Brain microvascular endothelial cell (primary cell): ENCODE results near the gene TMEM63C.

Experiments used
- DNase-seq: peaks from one replicate; pipeline ENCODE4 v3.0.0-alpha.2; 2020
- H3K27ac ChIP-seq: fragments of 250-450 bp; sonication (Bioruptor Pico); 2 replicates; pipeline ENCODE4 v1.5.1; 2020; ENCODE audit warnings: mild to moderate bottlenecking, moderate library complexity
- H3K27me3 ChIP-seq: fragments of 250-450 bp; sonication (Bioruptor Pico); replicated peaks from 2 replicates; pipeline ENCODE4 v1.5.1; 2020; ENCODE audit warnings: mild to moderate bottlenecking
- H3K36me3 ChIP-seq: fragments of 250-450 bp; sonication (Bioruptor Pico); replicated peaks from 2 replicates; pipeline ENCODE4 v1.5.1; 2020; ENCODE audit warnings: mild to moderate bottlenecking
- H3K4me3 ChIP-seq: 2 replicates; pipeline ENCODE4 v1.5.1; 2011; ENCODE audit warnings: low read depth, mild to moderate bottlenecking, control low read depth, low read length, moderate library complexity
- in situ Hi-C: cut with HindIII; loops from 2 replicates; pipeline ENCODE4 v1.10.0; 2017; ENCODE audit warnings: low sequenced_read_pairs, low pct_ligation_motif_present
- TF ChIP-seq, protein P1 (sequence below): IDR thresholded peaks from 2 replicates; pipeline ENCODE4 v1.5.1; 2011; ENCODE audit warnings: low read depth, mild to moderate bottlenecking, moderate library complexity, low read length, control low read depth, inconsistent platforms; ENCODE audit errors: missing control alignments

The TMEM63C gene

DNA sequence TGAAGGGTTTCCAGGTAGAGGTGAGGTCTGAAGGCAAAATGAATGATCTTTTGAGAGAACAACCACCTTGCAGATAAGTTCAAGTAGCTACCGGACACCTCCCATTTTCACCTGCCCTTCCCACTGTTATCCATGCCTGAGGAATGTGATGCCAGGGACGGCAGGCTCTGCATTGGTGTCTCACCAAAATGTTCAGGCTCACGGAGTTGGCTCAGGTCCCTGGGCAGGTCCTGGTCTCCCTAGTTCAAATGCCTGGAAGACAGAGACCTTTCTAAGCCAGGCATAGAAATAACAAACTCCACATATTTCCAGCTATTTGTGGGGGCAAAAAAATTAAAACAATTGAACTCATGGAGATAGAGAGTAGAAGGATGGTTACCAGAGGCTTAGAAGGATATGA lies 36.0 kb downstream of the TMEM63C start:
- Histone ChIP-seq H3K36me3 (no peaks in the 10 kb centered on the region), H3K27me3 (no peaks in the 10 kb centered on the region)

DNA sequence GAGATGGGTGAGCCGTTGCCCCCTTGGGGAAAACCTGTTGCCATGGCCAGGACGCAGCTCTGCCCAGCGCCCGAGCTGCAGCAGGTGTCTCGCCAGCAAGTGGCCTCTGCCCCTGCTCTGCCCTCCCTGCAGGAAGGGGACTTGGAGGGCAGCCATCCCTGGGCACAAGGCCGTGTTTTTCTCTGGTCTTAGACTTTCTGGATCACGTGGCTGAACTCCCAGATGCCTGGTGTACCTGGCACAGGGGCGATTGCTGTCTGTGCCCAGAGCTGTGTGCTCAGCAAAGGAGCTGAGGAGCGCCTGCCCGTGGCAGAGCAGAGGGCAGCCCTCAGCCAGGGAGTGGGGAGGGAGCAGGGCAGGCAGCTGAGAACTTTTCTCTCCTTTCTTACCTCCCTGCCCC lies 38.0 kb downstream of the TMEM63C start:
- Histone ChIP-seq H3K4me3 (no peak overlapping the region), H3K27ac (no peak overlapping the region), H3K27me3 (no peaks in the 10 kb centered on the region), H3K36me3 (no peaks in the 10 kb centered on the region)
- in situ Hi-C loops = no loop called here
- DNase-seq = no peak
- TF ChIP-seq, protein P1, sequence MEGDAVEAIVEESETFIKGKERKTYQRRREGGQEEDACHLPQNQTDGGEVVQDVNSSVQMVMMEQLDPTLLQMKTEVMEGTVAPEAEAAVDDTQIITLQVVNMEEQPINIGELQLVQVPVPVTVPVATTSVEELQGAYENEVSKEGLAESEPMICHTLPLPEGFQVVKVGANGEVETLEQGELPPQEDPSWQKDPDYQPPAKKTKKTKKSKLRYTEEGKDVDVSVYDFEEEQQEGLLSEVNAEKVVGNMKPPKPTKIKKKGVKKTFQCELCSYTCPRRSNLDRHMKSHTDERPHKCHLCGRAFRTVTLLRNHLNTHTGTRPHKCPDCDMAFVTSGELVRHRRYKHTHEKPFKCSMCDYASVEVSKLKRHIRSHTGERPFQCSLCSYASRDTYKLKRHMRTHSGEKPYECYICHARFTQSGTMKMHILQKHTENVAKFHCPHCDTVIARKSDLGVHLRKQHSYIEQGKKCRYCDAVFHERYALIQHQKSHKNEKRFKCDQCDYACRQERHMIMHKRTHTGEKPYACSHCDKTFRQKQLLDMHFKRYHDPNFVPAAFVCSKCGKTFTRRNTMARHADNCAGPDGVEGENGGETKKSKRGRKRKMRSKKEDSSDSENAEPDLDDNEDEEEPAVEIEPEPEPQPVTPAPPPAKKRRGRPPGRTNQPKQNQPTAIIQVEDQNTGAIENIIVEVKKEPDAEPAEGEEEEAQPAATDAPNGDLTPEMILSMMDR = no peak

More for the DNA sequence above, 36.0 kb downstream of the TMEM63C start:
- DNase-seq = no peak
- H3K4me3 ChIP-seq = no peak overlapping the region
- TF ChIP-seq, protein P1 = no peak
- in situ Hi-C loops = no loop called here
- no peak overlapping the region for H3K27ac ChIP-seq

DNA sequence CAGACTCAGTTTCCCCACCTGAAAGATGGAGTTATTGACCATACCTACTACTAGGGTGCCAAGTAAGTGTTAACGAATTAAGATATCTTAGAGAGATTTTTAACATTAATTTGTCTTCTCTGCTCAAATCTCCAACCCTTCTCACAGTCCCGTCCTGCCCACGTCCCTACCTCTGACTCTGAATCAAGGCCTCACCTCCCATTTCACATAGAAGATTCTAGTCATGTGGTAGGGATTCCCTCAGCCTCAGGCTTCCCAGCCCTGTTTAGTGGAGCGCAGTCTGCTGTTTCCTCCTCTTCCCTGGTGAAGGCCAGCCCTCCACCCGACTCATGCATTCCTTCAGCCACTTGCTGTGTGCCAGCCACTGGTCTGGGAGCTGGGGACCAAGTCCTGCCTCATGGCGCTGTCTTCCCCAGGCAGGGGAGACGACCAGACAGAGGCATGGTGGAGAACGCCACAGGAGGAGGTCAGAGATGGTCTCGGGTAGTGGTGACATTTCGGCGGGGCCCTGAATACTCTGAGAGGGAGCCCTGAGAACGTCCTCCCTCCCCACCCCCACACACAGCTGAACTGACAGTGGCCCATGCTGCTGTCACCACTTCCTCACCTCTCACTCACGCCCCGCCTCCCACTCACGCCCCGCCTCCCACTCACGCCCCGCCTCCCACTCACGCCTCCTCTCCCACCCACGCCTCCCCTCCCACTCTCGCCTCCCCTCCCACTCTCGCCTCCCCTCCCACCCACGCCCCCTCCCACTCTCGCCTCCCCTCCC lies 38.8 kb downstream of the TMEM63C start:
- Histone ChIP-seq H3K27me3 (no peaks in the 10 kb centered on the region), H3K36me3 (no peaks in the 10 kb centered on the region), H3K4me3 (no peak overlapping the region), H3K27ac (no peak overlapping the region)
- in situ Hi-C loops = no loop called here
- TF ChIP-seq, protein P1 = no peak
- DNase-seq = no peak

DNA sequence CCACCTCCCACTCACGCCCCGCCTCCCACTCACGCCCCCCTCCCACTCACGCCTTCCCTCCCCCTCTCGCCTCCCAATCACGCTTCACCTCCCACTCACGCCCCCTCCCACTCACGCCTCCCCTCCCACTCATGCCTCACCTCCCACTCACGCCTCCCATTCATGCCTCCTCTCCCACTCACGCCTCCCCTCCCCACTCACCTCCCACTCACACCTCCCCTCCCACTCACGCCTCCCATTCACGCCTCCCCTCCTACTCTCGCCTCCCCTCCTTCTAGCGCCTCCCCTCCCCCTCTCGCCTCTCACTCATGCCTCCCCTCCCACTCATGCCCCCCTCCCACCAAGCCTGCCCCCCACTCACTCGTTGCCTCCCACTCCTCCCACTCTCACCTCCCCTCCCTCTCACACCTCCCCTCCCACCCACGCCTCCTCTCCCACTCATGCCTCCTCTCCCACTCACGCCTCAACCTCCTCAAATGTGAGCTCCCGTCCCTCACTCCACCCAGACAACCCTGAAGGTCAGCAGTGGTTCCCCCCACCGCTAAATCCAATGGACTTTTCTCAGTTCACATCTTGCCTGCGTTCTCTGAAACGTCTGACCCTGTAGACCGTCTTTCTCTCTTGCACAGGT lies 39.8 kb downstream of the TMEM63C start:
- in situ Hi-C loops = no loop called here
- TF ChIP-seq, protein P1 = no peak
- Histone ChIP-seq H3K36me3 (no peaks in the 10 kb centered on the region), H3K27me3 (no peaks in the 10 kb centered on the region), H3K4me3 (no peak overlapping the region), H3K27ac (no peak overlapping the region)
- no peak for DNase-seq

- Histone ChIP-seq H3K36me3 (no peaks in the 10 kb centered on the region), H3K27ac (no peak overlapping the region), H3K27me3 (no peaks in the 10 kb centered on the region), H3K4me3 (no peak overlapping the region)
- TF ChIP-seq, protein P1 = no peak
- in situ Hi-C loops = no loop called here
- no peak for DNase-seq
Measured at GRCh38 chr14:77222546-77223225, 41.1 kb downstream of the TMEM63C start.
